Gastrocnemius medialis (tissue), 4 donors: ENCODE results near the gene AHRR. TPM values are rescaled to one million over a fixed set of nuclear protein-coding genes. Genes with fewer than 3 reads are reported as not detected.

Experiments used
- ATAC-seq, 2 donors: fragments of 150-250 bp; one replicate each; pipeline ENCODE4 v1.9.1; 2016
- DNase-seq, 2 donors: peaks; one replicate each; pipeline ENCODE4 v3.0.0-alpha.2; 2019
- H3K27ac ChIP-seq, 4 donors: fragments of 200-600 bp; sonication (generic); 1 replicate in 1 of 4; 2 replicates in 3 of 4; pipeline ENCODE4 v1.5.1; 2016 to 2018; ENCODE audit warnings: mild to moderate bottlenecking in 2 of 4, moderate library complexity in 1 of 4
- H3K27me3 ChIP-seq, 3 donors: fragments of 200-600 bp; sonication (generic) in 2 of 3; 1 replicate in 1 of 3; 2 replicates in 2 of 3; pipeline versions ENCODE4 v1.5.1 to v1.6.0; 2016 to 2019; ENCODE audit warnings: mild to moderate bottlenecking in 1 of 3, moderate library complexity in 1 of 3
- H3K36me3 ChIP-seq, 2 donors: fragments of 200-600 bp; sonication (generic) in 1 of 2; one replicate each; pipeline ENCODE4 v1.5.1; 2017 to 2018
- H3K4me1 ChIP-seq, 2 donors: fragments of 200-600 bp; sonication (generic) in 1 of 2; one replicate each; pipeline ENCODE4 v1.5.1; 2016 to 2017; ENCODE audit warnings: mild to moderate bottlenecking in 2 of 2
- H3K4me3 ChIP-seq, 4 donors: fragments of 200-600 bp; sonication (generic) in 3 of 4; 1 replicate in 1 of 4; 2 replicates in 3 of 4; pipeline ENCODE4 v1.5.1; 2016 to 2019; ENCODE audit warnings: mild to moderate bottlenecking in 2 of 4
- H3K9me3 ChIP-seq, 3 donors: fragments of 200-600 bp; sonication (generic) in 2 of 3; 1 replicate in 1 of 3; 2 replicates in 2 of 3; pipeline ENCODE4 v1.5.1; 2016 to 2019
- CTCF ChIP-seq, 5 experiments: fragments of 450-650 bp in 3 of 5; fragments of 200-600 bp in 2 of 5; sonication (generic) in 2 of 5; IDR thresholded peaks in 4 of 5; conservative IDR thresholded peaks in 1 of 5; 1 replicate in 4 of 5; 2 replicates in 1 of 5; pipeline ENCODE4 v1.5.1; 2016 to 2019; ENCODE audit warnings: antibody characterized with exemption in 5 of 5, mild to moderate bottlenecking in 3 of 5, moderate library complexity in 3 of 5
- POLR2A ChIP-seq, 2 donors: fragments of 450-650 bp; IDR thresholded peaks; one replicate each; pipeline ENCODE4 v1.6.1; 2017; ENCODE audit warnings: antibody characterized with exemption in 2 of 2, mild to moderate bottlenecking in 2 of 2, moderate library complexity in 2 of 2
- in situ Hi-C, 4 donors: fragments of 200-750 bp; cut with MboI; loops; one replicate each; pipeline versions ENCODE4 v1.15.0 to v1.8.0; 2017; ENCODE audit warnings: low sequenced_read_pairs in 4 of 4
- intact Hi-C: fragments of 100-400 bp; cut with DNase I; formaldehyde crosslinking; loops from one replicate; pipeline ENCODE4 v1.15.1; 2023; ENCODE audit warnings: low total_unique reads
- total RNA-seq, 4 donors: library from RNA; depleted of rRNA; stranded (reverse); fragments of >200 nt; gene quantifications; one replicate each; pipeline versions ENCODE4 v1.1.0 to v1.2.3, GENCODE V29; 2016

Gene AHRR
- total RNA-seq, 4 donors from 2014 or later: 0.05 to 1.3 (median 0.18) TPM; not detected in 1

DNA sequence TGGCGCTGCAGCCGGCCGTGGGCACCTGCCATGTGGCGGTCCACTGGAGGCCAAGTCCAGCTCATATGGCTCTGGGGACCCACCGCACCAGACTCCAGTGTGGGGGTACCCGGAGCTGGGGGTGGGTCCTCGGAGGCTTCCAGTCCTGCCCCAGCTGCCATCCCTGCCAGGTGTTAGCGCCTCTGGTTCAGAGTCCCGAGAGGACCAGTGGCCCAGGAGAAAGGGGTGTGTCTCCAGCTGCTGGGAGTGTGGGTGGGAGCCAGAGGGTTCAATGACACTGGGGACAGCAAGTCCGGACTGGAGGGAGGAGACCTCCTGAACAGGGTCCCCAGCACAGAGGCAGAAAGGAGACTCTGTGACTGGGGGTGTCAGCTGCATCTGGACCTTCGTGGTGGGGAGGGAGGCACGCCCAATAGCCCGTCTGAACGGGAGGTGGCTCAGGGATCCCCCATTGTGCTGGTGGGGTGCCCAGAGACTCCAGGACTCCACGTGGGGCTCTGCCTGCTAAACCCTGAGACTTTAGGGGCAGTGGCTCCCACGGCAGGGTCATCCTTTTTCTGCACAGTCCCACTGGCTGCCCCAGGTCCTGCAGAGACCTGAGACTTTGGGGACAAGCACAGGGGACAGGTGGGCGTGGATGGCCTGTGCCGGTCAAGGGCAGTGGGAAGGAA lies 2.4 kb upstream of the AHRR start:
- Histone ChIP-seq H3K27me3 (peaks cover 47 to 50% (median 50%) of the 10 kb centered on the region in 3 donors), H3K4me1 (peaks cover 0 to 3% of the 10 kb centered on the region in 2 donors), H3K36me3 (peaks cover 0 to 20% of the 10 kb centered on the region in 2 donors), H3K27ac (no peak overlapping the region), H3K4me3 (no peak overlapping the region), H3K9me3 (no peaks in the 10 kb centered on the region)
- intact Hi-C loops (no loop called here), in situ Hi-C loops (no loop called here)
- ATAC-seq: no peak
- DNase-seq: no peak
- TF ChIP-seq CTCF (IDR thresholded peaks at IDR 0.05 in 4 of 5, conservative IDR thresholded peaks at IDR 0.05 in 1 of 5): no peak
- TF ChIP-seq POLR2A (IDR thresholded peaks at IDR 0.05): no peak

GRCh38 chr5:320524-321229 lies 837 bp upstream of the AHRR start:
- H3K27me3 ChIP-seq: peaks cover 50 to 58% (median 53%) of the 10 kb centered on the region in 3 donors
- DNase-seq (no peak), ATAC-seq (no peak)
- peak overlapping the region in 3 of 4 donors; percentile 37 to 47 (median 39) for H3K4me3 ChIP-seq
- peaks cover 0 to 5% of the 10 kb centered on the region in 2 donors for H3K36me3 ChIP-seq
- intact Hi-C loops: no loop called here
- H3K4me1 ChIP-seq: peaks cover 0 to 3% of the 10 kb centered on the region in 2 donors
- TF ChIP-seq POLR2A (IDR thresholded peaks at IDR 0.05): no peak
- no peak for TF ChIP-seq CTCF (IDR thresholded peaks at IDR 0.05 in 4 of 5, conservative IDR thresholded peaks at IDR 0.05 in 1 of 5)
- in situ Hi-C loops: no loop called here
- no peaks in the 10 kb centered on the region for H3K9me3 ChIP-seq
- no peak overlapping the region for H3K27ac ChIP-seq

- intact Hi-C loops (no loop called here), in situ Hi-C loops (no loop called here)
- Histone ChIP-seq H3K9me3 (no peaks in the 10 kb centered on the region), H3K4me1 (peaks cover 0 to 3% of the 10 kb centered on the region in 2 donors), H3K4me3 (peak overlapping the region in 3 of 4 donors; percentile 25 to 39 (median 38)), H3K27me3 (peaks cover 53 to 65% (median 60%) of the 10 kb centered on the region in 3 donors), H3K36me3 (no peaks in the 10 kb centered on the region), H3K27ac (no peak overlapping the region)
- TF ChIP-seq POLR2A (IDR thresholded peaks at IDR 0.05) (no peak), CTCF (IDR thresholded peaks at IDR 0.05 in 4 of 5, conservative IDR thresholded peaks at IDR 0.05 in 1 of 5) (no peak)
- ATAC-seq (no peak), DNase-seq (no peak)
Measured at GRCh38 chr5:321726-322251, 275 bp downstream of the AHRR start.

DNA sequence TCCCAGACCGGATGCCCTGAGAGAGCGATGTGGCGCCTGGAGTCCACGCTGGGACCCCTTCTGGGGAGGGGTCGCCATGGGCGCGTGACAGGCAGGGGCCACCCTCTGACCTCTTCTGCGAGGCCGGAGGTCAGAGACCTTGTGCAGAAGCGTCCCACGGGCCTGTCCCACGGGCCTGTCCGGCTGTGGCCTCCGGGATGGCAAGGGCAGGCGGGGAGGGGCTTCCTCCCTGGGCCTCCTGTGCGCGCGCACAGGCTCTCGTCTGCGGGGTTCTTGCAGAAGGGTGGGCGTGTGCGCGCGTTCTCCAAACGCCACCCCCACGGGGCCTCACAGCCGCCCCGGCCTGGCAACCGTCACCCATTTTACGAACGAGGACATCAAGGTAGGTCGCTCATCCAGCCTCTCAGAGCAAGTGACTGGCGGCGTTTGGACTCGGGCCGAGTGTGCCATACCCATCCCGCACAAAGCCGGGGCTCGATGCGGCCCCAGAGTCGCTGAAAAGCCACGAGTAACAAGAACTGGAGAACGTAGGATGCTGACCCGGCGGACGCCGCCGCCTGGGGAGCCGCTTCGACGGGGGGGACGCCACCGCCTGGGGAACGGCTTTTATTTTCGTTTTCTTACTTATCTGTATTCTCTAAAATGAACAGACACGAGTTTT lies 897 bp downstream of the AHRR start:
- Histone ChIP-seq H3K36me3 (no peaks in the 10 kb centered on the region), H3K27ac (no peak overlapping the region), H3K4me1 (peaks cover 0 to 3% of the 10 kb centered on the region in 2 donors), H3K4me3 (peak overlapping the region in 3 of 4 donors; percentile 25 to 39 (median 38)), H3K27me3 (peaks cover 53 to 65% (median 60%) of the 10 kb centered on the region in 3 donors), H3K9me3 (no peaks in the 10 kb centered on the region)
- intact Hi-C loops (no loop called here), in situ Hi-C loops (no loop called here)
- DNase-seq (no peak), ATAC-seq (no peak)
- TF ChIP-seq POLR2A (IDR thresholded peaks at IDR 0.05) (no peak), CTCF (IDR thresholded peaks at IDR 0.05 in 4 of 5, conservative IDR thresholded peaks at IDR 0.05 in 1 of 5) (no peak)
